Neural cell (in vitro differentiated cells): ENCODE results near the gene CTNNBL1. TPM values are rescaled to one million over a fixed set of nuclear protein-coding genes. Genes with fewer than 3 reads are reported as not detected.

Source experiments
- H2AFZ ChIP-seq: fragments of 200-600, 300-800 bp; sonication (generic), shearing (Covaris generic); 2 replicates; pipeline ENCODE4 v1.6.0; 2014; ENCODE audit warnings: low read depth, mild to moderate bottlenecking, antibody characterized with exemption, low read length, moderate library complexity
- H3F3A ChIP-seq: fragments of 200-600 bp; shearing (Covaris generic); 2 replicates; pipeline ENCODE4 v1.6.1; 2016; ENCODE audit warnings: mild to moderate bottlenecking, moderate library complexity, mixed read lengths, antibody characterized with exemption, low read length; ENCODE audit not compliant: insufficient read depth, poor library complexity, severe bottlenecking
- H3K27ac ChIP-seq: fragments of 200-600, 300-800 bp; sonication (generic), shearing (Covaris generic); 2 replicates; pipeline ENCODE4 v1.5.1; 2014; ENCODE audit warnings: mild to moderate bottlenecking, low read length, moderate library complexity
- H3K27me3 ChIP-seq: fragments of 300-800, 200-600 bp; sonication (generic), shearing (Covaris generic); 2 replicates; pipeline ENCODE4 v1.6.0; 2014; ENCODE audit warnings: mild to moderate bottlenecking, low read depth, low read length, moderate library complexity; ENCODE audit not compliant: insufficient read depth
- H3K36me3 ChIP-seq: fragments of 300-800, 200-600 bp; sonication (generic), shearing (Covaris generic); 2 replicates; pipeline ENCODE4 v1.5.1; 2014; ENCODE audit warnings: mild to moderate bottlenecking, antibody characterized with exemption, low read length, moderate library complexity; ENCODE audit not compliant: insufficient read depth
- H3K4me2 ChIP-seq: fragments of 300-800, 200-600 bp; sonication (generic), shearing (Covaris generic); 2 replicates; pipeline ENCODE4 v1.6.0; 2014; ENCODE audit warnings: mild to moderate bottlenecking, low read length
- H3K4me3 ChIP-seq: fragments of 300-800, 200-600 bp; sonication (generic), shearing (Covaris generic); 2 replicates; pipeline ENCODE4 v1.5.1; 2014; ENCODE audit warnings: mild to moderate bottlenecking, low read length, moderate library complexity
- H3K79me2 ChIP-seq: fragments of 200-600 bp; shearing (Covaris generic); replicated peaks from 2 replicates; pipeline ENCODE4 v1.6.0; 2014; ENCODE audit warnings: mild to moderate bottlenecking, low read length, moderate library complexity; ENCODE audit not compliant: insufficient read depth
- H3K9ac ChIP-seq: fragments of 300-800, 200-600 bp; sonication (generic), shearing (Covaris generic); 2 replicates; pipeline ENCODE4 v1.6.1; 2016; ENCODE audit warnings: mild to moderate bottlenecking, low read length, mixed read lengths
- H3K9me2 ChIP-seq: fragments of 200-600 bp; shearing (Covaris generic); 2 replicates; pipeline ENCODE4 v1.6.1; 2016; ENCODE audit warnings: mild to moderate bottlenecking, low read length, mixed read lengths; ENCODE audit not compliant: insufficient read depth
- H3K9me3 ChIP-seq: fragments of 200-600, 300-800 bp; sonication (generic), shearing (Covaris generic); 2 replicates; pipeline ENCODE4 v1.6.1; 2016; ENCODE audit warnings: mild to moderate bottlenecking, mixed run types, low read length, moderate library complexity, mixed read lengths
- H4K20me1 ChIP-seq: fragments of 200-600 bp; shearing (Covaris generic); 2 replicates; pipeline ENCODE4 v1.6.1; 2016; ENCODE audit warnings: mild to moderate bottlenecking, mixed run types; ENCODE audit not compliant: insufficient read depth
- CTCF ChIP-seq: fragments of 450-650 bp; IDR thresholded peaks from 2 replicates; pipeline ENCODE4 v1.5.1; 2014; ENCODE audit warnings: antibody characterized with exemption, mild to moderate bottlenecking, moderate library complexity; ENCODE audit not compliant: poor library complexity, severe bottlenecking
- EP300 ChIP-seq: fragments of 450-650 bp; conservative IDR thresholded peaks from 2 replicates; pipeline ENCODE4 v1.6.1; 2014; ENCODE audit warnings: antibody characterized with exemption, mild to moderate bottlenecking, moderate library complexity; ENCODE audit not compliant: poor library complexity, severe bottlenecking
- EZH2 ChIP-seq: fragments of 200-600, 300-800 bp; shearing (Covaris generic), sonication (generic); IDR thresholded peaks from 2 replicates; pipeline ENCODE4 v1.6.1; 2014; ENCODE audit warnings: antibody characterized with exemption, low read length, borderline replicate concordance, mild to moderate bottlenecking; ENCODE audit not compliant: insufficient read depth, poor library complexity, severe bottlenecking
- MXI1 ChIP-seq: fragments of 450-650 bp; conservative IDR thresholded peaks from 2 replicates; pipeline ENCODE4 v1.6.1; 2014; ENCODE audit warnings: antibody characterized with exemption, mild to moderate bottlenecking; ENCODE audit not compliant: poor library complexity, severe bottlenecking
- POLR2AphosphoS5 ChIP-seq: IDR thresholded peaks from 2 replicates; pipeline ENCODE4 v1.6.1; 2012
- RAD21 ChIP-seq: fragments of 450-650 bp; conservative IDR thresholded peaks from 2 replicates; pipeline ENCODE4 v1.6.1; 2014; ENCODE audit warnings: antibody characterized with exemption, mild to moderate bottlenecking, moderate library complexity
- REST ChIP-seq: IDR thresholded peaks from 2 replicates; pipeline ENCODE4 v1.6.1; 2012; ENCODE audit warnings: borderline replicate concordance
- SMC3 ChIP-seq: fragments of 450-650 bp; conservative IDR thresholded peaks from 2 replicates; pipeline ENCODE4 v1.6.1; 2014; ENCODE audit warnings: antibody characterized with exemption, mild to moderate bottlenecking, moderate library complexity; ENCODE audit not compliant: poor library complexity
- TAF1 ChIP-seq: IDR thresholded peaks from 2 replicates; pipeline ENCODE4 v1.6.1; 2012; ENCODE audit warnings: low read depth
- polyA plus RNA-seq: library from polyadenylated mRNA; depleted of rRNA; stranded (reverse); fragments of >200 nt; gene quantifications from 2 replicates; pipeline ENCODE4 v1.2.3, GENCODE V29; 2014

The CTNNBL1 gene
- polyA plus RNA-seq, 1 donor from 2014 or later: 32.6 TPM

DNA sequence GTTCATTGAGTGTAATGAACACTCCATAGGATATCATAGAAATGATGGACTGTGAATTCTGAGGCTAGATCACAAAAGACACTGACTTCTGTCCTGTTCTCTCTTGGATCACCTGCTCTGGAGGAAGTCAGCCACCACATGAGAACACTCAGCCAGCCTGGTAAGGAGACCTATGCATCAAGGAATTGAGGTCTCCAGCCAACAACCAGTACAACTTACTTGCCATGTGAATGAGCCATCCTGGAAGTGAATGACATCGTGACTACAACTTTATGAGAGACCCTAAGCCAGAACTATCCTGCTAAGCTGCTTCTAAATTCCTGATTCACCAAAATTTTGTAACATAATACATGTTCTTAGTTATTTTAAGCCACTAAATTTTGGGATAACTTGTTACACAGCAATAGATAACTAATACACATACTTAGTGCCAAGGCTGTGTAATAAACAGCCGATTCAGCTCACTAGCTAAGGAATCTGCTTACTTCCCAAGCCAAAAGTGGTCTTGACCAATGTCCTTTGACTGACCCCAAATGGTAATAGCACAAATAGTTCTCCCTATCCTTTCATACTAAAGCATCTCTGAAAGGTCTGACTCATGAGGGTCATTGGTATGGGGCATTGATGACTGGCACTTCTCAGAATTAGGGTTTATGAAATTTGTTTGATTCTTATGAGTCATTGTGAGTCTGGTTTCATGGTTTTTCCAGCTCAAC is 6.9 kb upstream of the CTNNBL1 start:
- Histone ChIP-seq H3K9me2 (no peaks in the 10 kb centered on the region), H3K27me3 (no peaks in the 10 kb centered on the region), H3K36me3 (no peaks in the 10 kb centered on the region), H3K9me3 (no peaks in the 10 kb centered on the region), H4K20me1 (no peaks in the 10 kb centered on the region), H3K27ac (no peak overlapping the region), H3K9ac (no peak overlapping the region), H3K4me2 (no peak overlapping the region), H3F3A (no peaks in the 10 kb centered on the region), H2AFZ (no peak overlapping the region), H3K4me3 (no peak overlapping the region), H3K79me2 (no peaks in the 10 kb centered on the region)
- TF ChIP-seq CTCF: no peak
- no peak for TF ChIP-seq EP300
- TF ChIP-seq TAF1: no peak
- no peak for TF ChIP-seq EZH2
- TF ChIP-seq MXI1: no peak
- no peak for TF ChIP-seq REST

- Histone ChIP-seq H3K9me2 (no peaks in the 10 kb centered on the region), H3F3A (no peaks in the 10 kb centered on the region), H3K9me3 (no peaks in the 10 kb centered on the region), H3K4me2 (no peak overlapping the region), H2AFZ (no peak overlapping the region), H4K20me1 (no peaks in the 10 kb centered on the region), H3K27ac (no peak overlapping the region), H3K79me2 (no peaks in the 10 kb centered on the region), H3K9ac (no peak overlapping the region), H3K27me3 (no peaks in the 10 kb centered on the region), H3K36me3 (no peaks in the 10 kb centered on the region), H3K4me3 (no peak overlapping the region)
- TF ChIP-seq CTCF: no peak
- TF ChIP-seq RAD21: no peak
- TF ChIP-seq TAF1: no peak
- no peak for TF ChIP-seq POLR2AphosphoS5
- TF ChIP-seq SMC3: no peak
- TF ChIP-seq MXI1: no peak
- no peak for TF ChIP-seq EZH2
- TF ChIP-seq REST: no peak
- TF ChIP-seq EP300: no peak
Measured at GRCh38 chr20:37687478-37687805, 6.4 kb upstream of the CTNNBL1 start.
